Epithelial cell of proximal tubule (primary cell): Measurements from ENCODE around the gene TTLL9. TPM values are rescaled to one million over a fixed set of nuclear protein-coding genes. Genes with fewer than 3 reads are reported as not detected.

Experiments
- DNase-seq: peaks from one replicate; pipeline ENCODE4 v3.0.0-alpha.2; 2011; ENCODE audit warnings: low read depth
- H3K4me3 ChIP-seq: 2 replicates; pipeline ENCODE4 v1.5.1; 2011; ENCODE audit warnings: low read depth, mild to moderate bottlenecking, low read length
- CTCF ChIP-seq: conservative IDR thresholded peaks from 2 replicates; pipeline ENCODE4 v1.5.1; 2012; ENCODE audit warnings: low read depth, mild to moderate bottlenecking, low read length
- total RNA-seq: library from RNA; depleted of rRNA; stranded (reverse); fragments of >200 nt; gene quantifications from 2 replicates; pipeline ENCODE4 v1.2.3, GENCODE V29; 2015

The TTLL9 gene
- total RNA-seq, 1 donor from 2014 or later, result not detected

- TF ChIP-seq CTCF, result no peak
- no peak overlapping the region for H3K4me3 ChIP-seq
- no peak for DNase-seq
These were observed 27.1 kb upstream of the TTLL9 start for GRCh38 chr20:31843288-31843687.

DNA sequence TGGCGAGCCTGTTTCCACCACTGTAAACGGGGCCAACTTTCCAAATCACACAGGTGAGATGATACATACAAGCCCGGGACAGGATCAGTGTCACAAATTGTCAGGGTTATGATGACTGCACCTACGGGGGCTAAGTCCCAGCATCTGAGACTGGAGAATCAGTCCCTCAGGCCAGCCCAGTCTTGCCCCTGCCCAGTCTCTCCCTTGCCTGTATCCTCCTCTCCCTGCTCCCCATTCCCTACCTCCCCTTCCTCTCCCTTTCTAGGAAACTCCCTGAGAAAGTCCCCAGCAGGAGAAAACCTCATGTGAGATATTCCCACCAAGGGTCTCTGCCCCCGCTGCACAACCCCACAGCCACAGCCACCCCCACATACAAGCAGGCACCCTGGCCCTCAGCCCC is 26.6 kb upstream of the TTLL9 start:
- no peak for DNase-seq

GRCh38 chr20:31844737-31845299 is 25.6 kb upstream of the TTLL9 start:
- TF ChIP-seq CTCF, result no peak
- H3K4me3 ChIP-seq, result no peak overlapping the region
- DNase-seq, result no peak

More for the DNA sequence above, 26.6 kb upstream of the TTLL9 start:
- no peak for TF ChIP-seq CTCF
- H3K4me3 ChIP-seq, result no peak overlapping the region

- H3K4me3 ChIP-seq, result no peak within 1 kb of the TSS
- no peak for DNase-seq
- no peak for TF ChIP-seq CTCF
These were observed 25.1 kb upstream of the TTLL9 start, which contains the start of gene FOXS1 for GRCh38 chr20:31845300-31845863. Gene FOXS1 (minus strand): TSS chr20:31845604. CDS start chr20:31845542, 62 bp downstream.

DNA sequence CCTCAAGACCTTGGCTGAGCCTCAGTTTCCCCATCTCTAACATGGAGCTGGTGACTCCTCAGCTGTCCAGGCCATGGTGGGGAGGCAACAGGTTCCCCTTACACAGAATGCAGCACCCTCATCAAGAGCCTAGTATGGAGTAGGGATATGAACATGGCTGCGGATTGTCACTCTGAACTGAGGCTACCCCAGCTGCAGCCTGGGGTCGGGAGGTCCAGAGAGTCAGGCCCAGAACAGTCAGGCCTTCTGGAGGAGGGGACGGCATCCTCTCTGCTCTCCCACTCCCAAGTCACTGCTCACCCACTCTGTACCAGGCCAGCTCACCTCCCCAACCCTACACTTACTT is 23.7 kb upstream of the TTLL9 start:
- no peak for TF ChIP-seq CTCF

DNA sequence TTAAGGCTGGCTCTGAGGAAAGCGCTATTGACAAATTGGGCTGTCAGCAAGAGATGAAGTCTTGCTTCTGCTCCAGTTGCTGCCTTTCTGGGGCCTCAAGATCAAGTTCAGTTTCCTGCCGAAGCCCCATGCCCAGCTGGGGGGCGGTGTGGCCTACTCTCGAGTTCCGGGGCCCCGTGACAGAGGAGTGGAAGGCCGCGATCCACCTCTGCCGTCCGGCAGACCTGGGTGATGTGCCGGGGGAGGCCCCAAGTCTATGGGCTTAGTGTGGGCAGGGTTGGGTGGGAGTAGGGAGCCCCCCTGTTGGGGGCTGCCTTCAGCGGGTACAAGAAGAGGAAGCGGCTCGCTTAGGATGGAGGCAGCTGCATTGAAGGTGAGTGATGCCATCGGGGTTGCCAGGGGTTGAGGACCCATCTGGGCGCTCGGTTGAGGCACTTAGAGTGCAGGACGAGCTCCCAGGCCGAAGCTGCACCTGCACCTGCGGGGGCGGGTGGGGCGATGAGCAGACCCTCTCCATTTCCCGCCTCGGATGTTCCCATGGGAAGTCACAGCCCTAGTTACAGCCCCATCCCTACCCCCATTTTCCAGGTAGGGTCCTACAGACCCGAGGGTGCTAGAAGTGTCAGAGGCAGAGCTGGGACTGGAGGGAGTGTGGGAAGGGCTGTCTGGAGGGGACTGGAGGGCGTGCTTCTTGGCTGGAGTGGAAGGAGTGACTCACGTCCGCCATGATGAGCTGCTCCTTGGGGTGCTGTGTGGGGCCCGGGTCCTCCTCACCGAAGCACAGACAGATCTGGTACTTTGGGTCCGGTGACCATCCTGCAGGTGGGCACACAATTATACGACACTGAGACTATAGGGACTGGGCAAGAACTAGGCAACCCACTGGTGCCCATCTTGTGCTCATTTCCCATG is 22.1 kb upstream of the TTLL9 start:
- TF ChIP-seq CTCF, result no peak
- DNase-seq, result no peak

More for the DNA sequence above, 23.7 kb upstream of the TTLL9 start:
- no peak for DNase-seq
- no peak overlapping the region for H3K4me3 ChIP-seq

More for the DNA sequence above, 22.1 kb upstream of the TTLL9 start:
- no peak overlapping the region for H3K4me3 ChIP-seq
